ENCODE results near the gene KCNB1. TPM values are rescaled to one million over a fixed set of nuclear protein-coding genes. Genes with fewer than 3 reads are reported as not detected.

Gene KCNB1
- polyA plus RNA-seq, 1 experiment = 0.13 TPM

- Histone ChIP-seq H3K4me3 (ENCODE audit: low read depth, low read length) (no peak overlapping the region), H3K36me3 (ENCODE audit: control insufficient read depth, insufficient read depth, low read length) (no peaks in the 10 kb centered on the region), H3K27me3 (ENCODE audit: control insufficient read depth, insufficient read depth, low read length) (peaks cover 7% of the 10 kb centered on the region)
- CTCF ChIA-PET = no interaction called here
- POLR2A ChIA-PET = no interaction called here
- DNase-seq (ENCODE audit: low read depth) = no peak
- TF ChIP-seq CTCF (IDR thresholded peaks at IDR 0.05; ENCODE audit: insufficient read depth, low read depth, low read length) = no peak
Measured at GRCh38 chr20:49387581-49387939, 94.9 kb downstream of the KCNB1 start.

DNA sequence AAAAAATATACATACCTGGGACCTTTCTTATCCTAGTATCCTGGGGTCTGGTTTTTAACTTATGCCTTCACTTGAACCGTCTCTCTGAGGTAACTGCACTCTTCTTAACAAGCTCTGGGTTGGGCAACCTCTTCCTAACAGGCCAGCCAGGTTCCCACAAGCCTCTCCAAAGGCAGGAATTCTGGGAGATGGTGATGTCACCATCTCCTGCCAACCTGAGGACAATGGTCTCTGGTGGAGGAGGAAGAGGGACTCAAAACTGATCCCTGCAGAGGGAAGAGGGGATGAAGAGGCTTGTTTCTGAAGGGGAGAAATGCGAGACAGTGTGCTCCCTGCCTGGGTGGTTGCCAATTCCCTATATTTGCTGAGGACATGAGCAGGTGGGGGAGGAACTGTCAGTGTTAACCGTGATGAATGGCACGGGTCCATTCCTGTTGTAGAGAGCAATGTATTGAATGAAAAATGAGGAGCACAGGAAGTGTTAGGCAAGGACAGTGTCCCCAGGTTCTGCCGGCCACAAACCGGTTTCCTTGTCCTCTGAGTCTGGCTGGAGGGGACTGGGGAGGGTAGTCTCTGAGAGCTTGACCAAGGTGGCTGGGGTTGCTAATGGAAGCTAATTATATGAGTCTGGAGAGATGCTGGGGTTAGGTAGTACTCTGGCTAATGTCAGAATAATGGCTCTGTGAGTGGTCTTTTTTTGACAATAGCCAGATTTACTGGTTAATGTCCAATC, 95.5 kb downstream of the KCNB1 start:
- no peak for TF ChIP-seq CTCF (IDR thresholded peaks at IDR 0.05; ENCODE audit: insufficient read depth, low read depth, low read length)
- POLR2A ChIA-PET = no interaction called here
- H3K27me3 ChIP-seq (ENCODE audit: control insufficient read depth, insufficient read depth, low read length) = peaks cover 6% of the 10 kb centered on the region
- CTCF ChIA-PET = no interaction called here
- no peaks in the 10 kb centered on the region for H3K36me3 ChIP-seq (ENCODE audit: control insufficient read depth, insufficient read depth, low read length)
- no peak overlapping the region for H3K4me3 ChIP-seq (ENCODE audit: low read depth, low read length)
- no peak for DNase-seq (ENCODE audit: low read depth)

- no peak for TF ChIP-seq CTCF (IDR thresholded peaks at IDR 0.05; ENCODE audit: insufficient read depth, low read depth, low read length)
- peaks cover 4% of the 10 kb centered on the region for H3K27me3 ChIP-seq (ENCODE audit: control insufficient read depth, insufficient read depth, low read length)
- no peaks in the 10 kb centered on the region for H3K36me3 ChIP-seq (ENCODE audit: control insufficient read depth, insufficient read depth, low read length)
- no peak overlapping the region for H3K4me3 ChIP-seq (ENCODE audit: low read depth, low read length)
- DNase-seq (ENCODE audit: low read depth) = no peak
- ChIA-PET CTCF (interaction anchor here (0.7 to 4.7 kb wide), 16 partner anchors 10 to 249 kb away, joined by 3 to 41 read pairs (median 5); partner anchors contain the start of gene KCNB1), POLR2A (no interaction called here)
Measured at GRCh38 chr20:49385465-49385864, 97.0 kb downstream of the KCNB1 start.

DNA sequence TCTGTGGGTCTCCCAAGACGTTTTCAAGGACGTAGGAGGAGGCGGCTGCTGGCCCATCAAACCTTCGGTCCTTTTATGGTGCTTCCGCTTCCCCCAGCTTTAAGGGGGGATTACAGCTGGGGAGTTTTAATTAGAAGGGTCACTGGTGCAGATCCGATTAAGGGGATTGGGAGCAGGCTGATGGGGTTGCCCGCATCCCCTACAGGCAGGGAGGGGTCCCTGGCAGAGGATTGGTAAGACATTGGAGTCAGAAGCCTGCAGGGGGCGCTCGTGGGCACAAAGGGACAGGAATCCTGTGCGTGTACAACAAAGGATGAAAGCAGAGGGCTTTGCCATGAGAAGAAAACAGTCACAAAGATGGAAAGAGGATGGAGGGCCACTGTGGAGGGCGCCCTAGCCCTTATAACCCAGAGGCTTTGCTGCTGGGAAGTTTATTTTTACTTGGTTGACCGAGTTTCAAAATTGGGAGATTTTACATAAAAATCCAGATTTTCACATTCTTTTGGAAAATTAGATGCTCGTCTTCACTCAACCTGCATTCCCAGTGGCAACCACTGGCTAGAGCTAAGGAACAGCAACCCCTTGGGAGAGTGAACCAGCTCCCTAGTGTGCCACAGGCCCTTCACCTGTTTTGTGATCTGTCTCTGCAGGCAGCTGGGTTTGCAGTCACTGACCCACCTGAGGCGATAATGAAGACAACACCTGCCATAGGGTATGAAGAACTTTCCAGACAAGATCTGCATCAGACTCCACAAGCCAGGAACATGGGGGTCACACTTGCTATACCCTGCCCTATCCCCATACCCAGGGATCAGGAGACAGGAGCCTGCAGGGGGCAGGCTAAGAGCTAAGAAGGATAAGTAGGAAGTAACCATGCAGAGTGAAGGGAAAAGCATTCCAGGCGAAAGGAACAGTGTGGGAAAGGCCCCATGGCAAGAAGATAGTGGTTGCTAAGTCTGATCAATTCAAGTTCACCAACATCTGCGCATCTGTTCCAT, 97.7 kb downstream of the KCNB1 start:
- H3K27me3 ChIP-seq (ENCODE audit: control insufficient read depth, insufficient read depth, low read length) = peaks cover 3% of the 10 kb centered on the region; the same call in 1 of the 2 replicates
- no peak overlapping the region for H3K4me3 ChIP-seq (ENCODE audit: low read depth, low read length)
- ChIA-PET POLR2A (no interaction called here), CTCF (interaction anchor here (0.7 to 4.7 kb wide), 26 partner anchors 10 to 250 kb away, joined by 3 to 41 read pairs (median 4); partner anchors contain the start of gene KCNB1)
- DNase-seq (ENCODE audit: low read depth) = no peak
- peak; percentile 69 for TF ChIP-seq CTCF (IDR thresholded peaks at IDR 0.05; ENCODE audit: insufficient read depth, low read depth, low read length)
- H3K36me3 ChIP-seq (ENCODE audit: control insufficient read depth, insufficient read depth, low read length) = no peaks in the 10 kb centered on the region

Measured in BJ (cell line).